A549 (cell line): ENCODE measurements around the gene PROX2. TPM values are rescaled to one million over a fixed set of nuclear protein-coding genes. Genes with fewer than 3 reads are reported as not detected.

Experiments
- ATAC-seq, 2 experiments: fragments of 200-7000 bp in 1 of 2; fragments of >200 bp in 1 of 2; cut with Nextera tagmentation in 1 of 2; cut with Tn5 transposase in 1 of 2; 3 replicates each; pipeline versions ENCODE4 v1.8.0 to v1.9.1; 2018 to 2020; ENCODE audit warnings: mild to moderate bottlenecking in 1 of 2, moderate library complexity in 1 of 2
- CTCF ChIA-PET: fragments of 300-600 bp; sonication (Branson Sonifier 250); formaldehyde crosslinking; extraction: SDS; loops from one replicate; lab custom pipeline; 2021; ENCODE audit warnings: antibody characterized with exemption, inconsistent platforms; lab: Yijun Ruan, JAX
- POLR2A ChIA-PET: fragments of 350-600 bp; formaldehyde crosslinking; extraction: SDS; loops from one replicate; lab custom pipeline; 2021; ENCODE audit warnings: antibody characterized with exemption, inconsistent platforms; lab: Yijun Ruan, JAX
- DNase-seq, 2 experiments: peaks; one replicate each; pipeline versions ENCODE4 v3.0.0 to v3.0.0-alpha.2; 2011 to 2016; ENCODE audit warnings: low read depth in 1 of 2, low spot score in 1 of 2
- FAIRE-seq: peaks from 2 replicates; lab custom pipeline; 2011; peaks lifted over from hg19 to GRCh38; lab: Jason Lieb, UNC
- H3K27ac ChIP-seq, 2 experiments: fragments of >200 bp; sonication (Bioruptor Twin); formaldehyde crosslinking; 3 replicates each; pipeline ENCODE4 v1.5.1; 2016 to 2017
- H3K4me1 ChIP-seq: fragments of >200 bp; sonication (Bioruptor Twin); formaldehyde crosslinking; 3 replicates; pipeline ENCODE4 v1.6.1; 2016
- H3K4me2 ChIP-seq: fragments of >200 bp; sonication (Bioruptor Twin); formaldehyde crosslinking; 3 replicates; pipeline ENCODE4 v1.6.1; 2016
- H3K4me3 ChIP-seq: fragments of >200 bp; sonication (Bioruptor Twin); formaldehyde crosslinking; 3 replicates; pipeline ENCODE4 v1.5.1; 2016
- H3K9me3 ChIP-seq: fragments of >200 bp; sonication (Bioruptor Twin); formaldehyde crosslinking; 3 replicates; pipeline ENCODE4 v1.6.1; 2016
- BHLHE40 ChIP-seq: IDR thresholded peaks from 2 replicates; pipeline ENCODE4 v1.6.1; 2012; ENCODE audit warnings: low read depth, low read length, inconsistent platforms
- CBX2 ChIP-seq: fragments of 200-600 bp; sonication (generic); IDR thresholded peaks from 2 replicates; pipeline ENCODE4 v1.6.1; 2016; ENCODE audit warnings: low read depth, mild to moderate bottlenecking, borderline replicate concordance
- CBX8 ChIP-seq: fragments of 200-600 bp; sonication (generic); IDR thresholded peaks from 2 replicates; pipeline ENCODE4 v1.6.1; 2016
- CHD2 ChIP-seq: fragments of 150-350 bp; IDR thresholded peaks from 2 replicates; pipeline ENCODE4 v1.6.1; 2014; ENCODE audit warnings: low read length; ENCODE audit not compliant: partially characterized antibody
- CHD4 ChIP-seq: fragments of 200-600 bp; sonication (generic); IDR thresholded peaks from 2 replicates; pipeline ENCODE4 v1.6.1; 2016; ENCODE audit warnings: antibody characterized with exemption, mild to moderate bottlenecking, borderline replicate concordance
- FOSB ChIP-seq: fragments of 250-450 bp; sonication (Bioruptor Pico); IDR thresholded peaks from 2 replicates; pipeline ENCODE4 v1.5.0; 2020; ENCODE audit warnings: mild to moderate bottlenecking, moderate library complexity
- FOSL2 ChIP-seq, 2 experiments: fragments of 450-650 bp in 1 of 2; fragments of >200 bp in 1 of 2; sonication (Bioruptor Twin) in 1 of 2; formaldehyde crosslinking; IDR thresholded peaks; 2 replicates each; pipeline versions ENCODE4 v1.5.0 to v1.6.1; 2016 to 2020; ENCODE audit warnings: mild to moderate bottlenecking in 1 of 2, moderate library complexity in 1 of 2
- GATA3 ChIP-seq: IDR thresholded peaks from 2 replicates; pipeline ENCODE4 v1.6.1; 2012; ENCODE audit warnings: borderline replicate concordance
- HDAC2 ChIP-seq: fragments of 200-600 bp; sonication (generic); IDR thresholded peaks from 2 replicates; pipeline ENCODE4 v1.6.1; 2016
- HOXB13 ChIP-seq: fragments of 250-450 bp; sonication (Bioruptor Pico); IDR thresholded peaks from 2 replicates; pipeline ENCODE4 v1.5.0; 2020; ENCODE audit warnings: low read depth, mild to moderate bottlenecking, moderate library complexity
- HOXB5 ChIP-seq: fragments of 250-450 bp; sonication (Bioruptor Pico); IDR thresholded peaks from 2 replicates; pipeline ENCODE4 v1.5.0; 2020; ENCODE audit warnings: mild to moderate bottlenecking, moderate library complexity
- JUN ChIP-seq, 2 experiments: fragments of >200 bp; sonication (Bioruptor Twin); formaldehyde crosslinking; IDR thresholded peaks; 2 replicates in 1 of 2; 3 replicates in 1 of 2; pipeline ENCODE4 v1.6.1; 2016 to 2017
- JUNB ChIP-seq: fragments of >200 bp; sonication (Bioruptor Twin); formaldehyde crosslinking; IDR thresholded peaks from 2 replicates; pipeline ENCODE4 v1.6.1; 2016
- KDM1A ChIP-seq: fragments of 200-600 bp; sonication (generic); IDR thresholded peaks from 2 replicates; pipeline ENCODE4 v1.6.1; 2016; ENCODE audit warnings: low read depth, mild to moderate bottlenecking
- MAFK ChIP-seq: fragments of 450-650 bp; IDR thresholded peaks from 2 replicates; pipeline ENCODE4 v1.6.1; 2014; ENCODE audit not compliant: partially characterized antibody
- NFE2L2 ChIP-seq: fragments of 150-350 bp; conservative IDR thresholded peaks from 2 replicates; pipeline ENCODE4 v1.6.1; 2014; ENCODE audit warnings: low read length
- NR3C1 ChIP-seq: fragments of >200 bp; sonication (Bioruptor Twin); formaldehyde crosslinking; IDR thresholded peaks from 3 replicates; pipeline ENCODE4 v1.6.1; 2017
- PHF8 ChIP-seq: fragments of 200-600 bp; sonication (generic); IDR thresholded peaks from 2 replicates; pipeline ENCODE4 v1.6.1; 2016; ENCODE audit warnings: low read depth, mild to moderate bottlenecking, antibody characterized with exemption, moderate library complexity, borderline replicate concordance
- POLR2A ChIP-seq: IDR thresholded peaks from 2 replicates; pipeline ENCODE4 v1.6.1; 2012; ENCODE audit warnings: mild to moderate bottlenecking, low read length
- RARB ChIP-seq: fragments of 250-450 bp; sonication (Bioruptor Pico); IDR thresholded peaks from 2 replicates; pipeline ENCODE4 v1.8.0; 2021; ENCODE audit warnings: mild to moderate bottlenecking, moderate library complexity
- SREBF2 ChIP-seq: fragments of 450-650 bp; IDR thresholded peaks from 2 replicates; pipeline ENCODE4 v1.6.1; 2014; ENCODE audit warnings: mild to moderate bottlenecking, moderate library complexity
- TFCP2L1 ChIP-seq: fragments of 250-450 bp; sonication (Bioruptor Pico); IDR thresholded peaks from 2 replicates; pipeline ENCODE4 v1.5.0; 2021; ENCODE audit warnings: mild to moderate bottlenecking
- ZNF302 ChIP-seq: fragments of 250-450 bp; sonication (Bioruptor Pico); IDR thresholded peaks from 2 replicates; pipeline ENCODE4 v1.9.0; 2021; ENCODE audit warnings: inconsistent platforms, mild to moderate bottlenecking, moderate library complexity
- WGBS: methylation state at CpG from one replicate; pipeline ENCODE4 v1.1.6; 2017; ENCODE audit errors: missing lambda C conversion rate; 5-methylcytosine and 5-hydroxymethylcytosine counted together
- polyA plus RNA-seq, 4 experiments: library from polyadenylated mRNA; depleted of rRNA in 3 of 4; stranded (reverse); fragments of >200 nt; fragmentation: RNase III in 1 of 4; extraction: RNeasy Plus Mini Kit Qiagen cat#74134 plus additional on column Dnase treatment in 1 of 4; gene quantifications; 2 replicates in 3 of 4; 3 replicates in 1 of 4; pipeline ENCODE4 v1.2.3, GENCODE V29; 2011 to 2017
- TF ChIP-seq, protein P1 (sequence below): IDR thresholded peaks from 2 replicates; pipeline ENCODE4 v1.6.1; 2012
- TF ChIP-seq, protein P2 (sequence below): fragments of 250-450 bp; sonication (Bioruptor Pico); IDR thresholded peaks from 2 replicates; pipeline ENCODE4 v1.5.0; 2020; ENCODE audit warnings: low read depth, mild to moderate bottlenecking, moderate library complexity
- TF ChIP-seq, protein P3 (sequence below): fragments of 450-650 bp; IDR thresholded peaks from 2 replicates; pipeline ENCODE4 v1.6.1; 2014; ENCODE audit warnings: antibody characterized with exemption
- TF ChIP-seq, protein P4 (sequence below): fragments of 200-600 bp; sonication (generic); IDR thresholded peaks from 2 replicates; pipeline ENCODE4 v1.6.1; 2016; ENCODE audit warnings: antibody characterized with exemption, mild to moderate bottlenecking, moderate library complexity

PROX2 gene
- polyA plus RNA-seq, 2 of the 4 experiments (the other 2 are of a cell fraction), result not detected

DNA sequence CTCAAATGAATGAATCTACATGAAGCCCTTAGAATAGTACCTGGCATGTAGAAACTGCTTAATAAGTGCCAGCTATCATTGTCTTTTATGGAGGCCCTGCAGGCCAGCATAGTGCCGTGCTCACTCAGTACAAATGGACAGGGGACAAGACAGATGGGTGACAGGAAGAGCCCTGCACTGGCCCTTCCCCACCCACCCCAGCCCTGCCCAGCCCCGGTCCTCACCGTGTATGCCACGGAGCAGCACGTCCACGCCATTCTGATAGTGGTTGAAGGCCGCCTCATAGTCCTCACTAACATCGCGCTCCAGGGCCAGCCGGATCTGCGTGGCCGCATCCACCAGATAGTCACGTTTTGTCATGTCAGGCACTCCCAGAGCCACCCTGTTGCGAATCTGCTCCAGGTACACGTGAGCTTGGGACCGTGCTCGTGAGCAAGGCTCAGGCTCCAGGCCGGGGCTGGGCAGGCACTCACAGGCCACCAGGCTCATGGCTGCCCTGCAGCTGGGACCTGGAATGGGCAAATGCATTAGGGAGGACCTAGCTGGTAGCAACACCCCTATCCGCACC, 45.2 kb upstream of the PROX2 start:
- no peak for FAIRE-seq
- DNase-seq, result no peak
- POLR2A ChIA-PET, result interaction anchor here (0.5 kb wide), 1 partner anchor 158 kb away, joined by 9 read pairs; no protein-coding TSS in a partner anchor
- TF ChIP-seq, protein P1, sequence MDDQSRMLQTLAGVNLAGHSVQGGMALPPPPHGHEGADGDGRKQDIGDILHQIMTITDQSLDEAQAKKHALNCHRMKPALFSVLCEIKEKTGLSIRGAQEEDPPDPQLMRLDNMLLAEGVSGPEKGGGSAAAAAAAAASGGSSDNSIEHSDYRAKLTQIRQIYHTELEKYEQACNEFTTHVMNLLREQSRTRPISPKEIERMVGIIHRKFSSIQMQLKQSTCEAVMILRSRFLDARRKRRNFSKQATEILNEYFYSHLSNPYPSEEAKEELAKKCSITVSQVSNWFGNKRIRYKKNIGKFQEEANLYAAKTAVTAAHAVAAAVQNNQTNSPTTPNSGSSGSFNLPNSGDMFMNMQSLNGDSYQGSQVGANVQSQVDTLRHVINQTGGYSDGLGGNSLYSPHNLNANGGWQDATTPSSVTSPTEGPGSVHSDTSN, result no peak
- TF ChIP-seq FOSL2 (IDR thresholded peaks at IDR 0.05) (no peak), FOSL2 (CRISPR knock-in tag; IDR thresholded peaks at IDR 0.05) (no peak), CBX8 (no peak), NFE2L2 (no peak), HOXB13 (CRISPR knock-in tag) (no peak), JUN (IDR thresholded peaks at IDR 0.05) (no peak), BHLHE40 (no peak), KDM1A (no peak), CHD4 (no peak), CHD2 (no peak), FOSB (CRISPR knock-in tag) (no peak), HDAC2 (no peak), JUNB (no peak)
- no peaks in the 10 kb centered on the region for H3K9me3 ChIP-seq
- H3K4me1 ChIP-seq, result no peaks in the 10 kb centered on the region
- H3K4me2 ChIP-seq, result no peak overlapping the region
- WGBS, result 94% methylated on average over 17 of the region's 19 CpGs
- CTCF ChIA-PET, result interaction anchor here (0.6 to 5.7 kb wide), 10 partner anchors 13 to 376 kb away, joined by 3 to 30 read pairs (median 4); no protein-coding TSS in a partner anchor
- no peak overlapping the region for H3K27ac ChIP-seq
- no peak overlapping the region for H3K4me3 ChIP-seq
- ATAC-seq, result no peak

DNA sequence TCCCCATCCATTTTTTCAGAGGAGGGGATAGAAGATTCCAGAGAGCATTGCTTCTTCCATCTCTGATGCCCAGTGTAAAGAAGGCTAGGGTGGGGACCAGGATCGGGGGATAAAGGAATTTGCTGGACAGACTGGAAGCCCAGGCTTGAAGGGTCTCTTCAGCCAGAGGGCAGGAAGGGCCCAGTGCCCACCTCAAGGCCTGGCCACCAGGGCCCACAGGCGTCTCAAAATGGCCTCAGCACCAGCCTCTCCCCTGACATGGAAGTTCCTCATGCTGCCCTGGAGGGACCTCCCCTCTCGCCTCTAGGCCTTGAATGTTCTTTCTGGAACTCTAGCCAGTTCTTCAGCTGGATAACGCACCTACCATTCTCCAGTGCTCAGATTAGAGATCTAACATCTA, 44.3 kb upstream of the PROX2 start:
- Histone ChIP-seq H3K4me2 (no peak overlapping the region), H3K4me1 (no peaks in the 10 kb centered on the region), H3K27ac (no peak overlapping the region), H3K9me3 (no peaks in the 10 kb centered on the region), H3K4me3 (no peak overlapping the region)
- no peak for FAIRE-seq
- POLR2A ChIA-PET, result no interaction called here
- 81% methylated on average over 4 of the region's 4 CpGs for WGBS
- no peak for ATAC-seq
- TF ChIP-seq PHF8 (no peak), NR3C1 (no peak), HOXB5 (CRISPR knock-in tag) (no peak), CBX2 (no peak), RARB (no peak), ZNF302 (CRISPR knock-in tag) (no peak)
- TF ChIP-seq, protein P2, sequence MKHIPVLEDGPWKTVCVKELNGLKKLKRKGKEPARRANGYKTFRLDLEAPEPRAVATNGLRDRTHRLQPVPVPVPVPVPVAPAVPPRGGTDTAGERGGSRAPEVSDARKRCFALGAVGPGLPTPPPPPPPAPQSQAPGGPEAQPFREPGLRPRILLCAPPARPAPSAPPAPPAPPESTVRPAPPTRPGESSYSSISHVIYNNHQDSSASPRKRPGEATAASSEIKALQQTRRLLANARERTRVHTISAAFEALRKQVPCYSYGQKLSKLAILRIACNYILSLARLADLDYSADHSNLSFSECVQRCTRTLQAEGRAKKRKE (CRISPR knock-in tag), result no peak
- CTCF ChIA-PET, result interaction anchor here (0.7 to 5.7 kb wide), 6 partner anchors 14 to 169 kb away, joined by 3 to 30 read pairs (median 6); no protein-coding TSS in a partner anchor
- DNase-seq, result no peak

DNA sequence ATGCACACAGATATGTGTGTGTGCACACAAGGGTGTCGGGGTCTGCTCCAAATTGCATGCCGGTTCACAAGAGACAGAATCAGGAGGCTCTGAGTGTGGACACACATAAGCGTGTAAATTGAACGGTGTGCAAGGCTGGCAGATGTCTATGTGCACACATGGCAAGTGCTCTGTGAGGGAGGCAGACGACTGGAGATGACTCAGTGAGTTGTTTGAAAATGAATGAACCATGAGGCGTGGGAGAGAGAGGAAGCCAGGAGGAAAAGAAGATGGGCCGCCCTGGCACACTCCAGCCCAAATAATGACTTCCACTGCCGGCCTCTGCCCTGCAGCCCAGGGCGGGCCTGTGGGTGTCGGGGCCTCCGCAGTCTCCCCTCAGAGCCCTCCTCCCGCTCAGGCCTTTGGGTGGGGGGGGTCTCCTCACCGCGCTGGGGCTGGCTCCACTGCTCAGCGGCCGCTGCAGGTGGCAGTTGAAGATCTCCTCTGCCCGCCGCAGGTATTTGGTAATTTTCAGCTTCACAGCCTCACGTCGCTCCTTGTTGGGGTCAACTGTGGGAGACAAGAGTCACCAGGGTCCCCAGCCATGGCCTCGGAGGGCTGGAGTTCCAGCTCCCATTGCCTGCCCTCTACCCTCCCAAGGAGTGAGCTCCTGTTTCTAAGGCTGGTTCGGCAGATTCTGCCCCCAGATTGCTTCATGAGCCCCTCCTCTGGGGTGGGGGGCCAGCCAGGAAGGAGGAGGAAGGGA, 43.6 kb upstream of the PROX2 start:
- H3K9me3 ChIP-seq, result no peaks in the 10 kb centered on the region
- ChIA-PET POLR2A (no interaction called here), CTCF (interaction anchor here (0.9 to 5.7 kb wide), 5 partner anchors 15 to 570 kb away, joined by 3 to 30 read pairs (median 3); no protein-coding TSS in a partner anchor)
- no peak overlapping the region for H3K4me3 ChIP-seq
- no peak for FAIRE-seq
- no peak overlapping the region for H3K27ac ChIP-seq
- WGBS, result 80% methylated on average over 22 of the region's 22 CpGs
- H3K4me2 ChIP-seq, result no peak overlapping the region
- ATAC-seq, result no peak
- no peak for DNase-seq
- H3K4me1 ChIP-seq, result no peaks in the 10 kb centered on the region
- TF ChIP-seq SREBF2 (no peak), MAFK (no peak), GATA3 (no peak), JUNB (no peak), RARB (no peak), TFCP2L1 (CRISPR knock-in tag) (no peak), POLR2A (no peak), PHF8 (no peak)
- TF ChIP-seq, protein P3, sequence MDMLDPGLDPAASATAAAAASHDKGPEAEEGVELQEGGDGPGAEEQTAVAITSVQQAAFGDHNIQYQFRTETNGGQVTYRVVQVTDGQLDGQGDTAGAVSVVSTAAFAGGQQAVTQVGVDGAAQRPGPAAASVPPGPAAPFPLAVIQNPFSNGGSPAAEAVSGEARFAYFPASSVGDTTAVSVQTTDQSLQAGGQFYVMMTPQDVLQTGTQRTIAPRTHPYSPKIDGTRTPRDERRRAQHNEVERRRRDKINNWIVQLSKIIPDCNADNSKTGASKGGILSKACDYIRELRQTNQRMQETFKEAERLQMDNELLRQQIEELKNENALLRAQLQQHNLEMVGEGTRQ, result no peak
- TF ChIP-seq, protein P1, result no peak
- TF ChIP-seq, protein P4, sequence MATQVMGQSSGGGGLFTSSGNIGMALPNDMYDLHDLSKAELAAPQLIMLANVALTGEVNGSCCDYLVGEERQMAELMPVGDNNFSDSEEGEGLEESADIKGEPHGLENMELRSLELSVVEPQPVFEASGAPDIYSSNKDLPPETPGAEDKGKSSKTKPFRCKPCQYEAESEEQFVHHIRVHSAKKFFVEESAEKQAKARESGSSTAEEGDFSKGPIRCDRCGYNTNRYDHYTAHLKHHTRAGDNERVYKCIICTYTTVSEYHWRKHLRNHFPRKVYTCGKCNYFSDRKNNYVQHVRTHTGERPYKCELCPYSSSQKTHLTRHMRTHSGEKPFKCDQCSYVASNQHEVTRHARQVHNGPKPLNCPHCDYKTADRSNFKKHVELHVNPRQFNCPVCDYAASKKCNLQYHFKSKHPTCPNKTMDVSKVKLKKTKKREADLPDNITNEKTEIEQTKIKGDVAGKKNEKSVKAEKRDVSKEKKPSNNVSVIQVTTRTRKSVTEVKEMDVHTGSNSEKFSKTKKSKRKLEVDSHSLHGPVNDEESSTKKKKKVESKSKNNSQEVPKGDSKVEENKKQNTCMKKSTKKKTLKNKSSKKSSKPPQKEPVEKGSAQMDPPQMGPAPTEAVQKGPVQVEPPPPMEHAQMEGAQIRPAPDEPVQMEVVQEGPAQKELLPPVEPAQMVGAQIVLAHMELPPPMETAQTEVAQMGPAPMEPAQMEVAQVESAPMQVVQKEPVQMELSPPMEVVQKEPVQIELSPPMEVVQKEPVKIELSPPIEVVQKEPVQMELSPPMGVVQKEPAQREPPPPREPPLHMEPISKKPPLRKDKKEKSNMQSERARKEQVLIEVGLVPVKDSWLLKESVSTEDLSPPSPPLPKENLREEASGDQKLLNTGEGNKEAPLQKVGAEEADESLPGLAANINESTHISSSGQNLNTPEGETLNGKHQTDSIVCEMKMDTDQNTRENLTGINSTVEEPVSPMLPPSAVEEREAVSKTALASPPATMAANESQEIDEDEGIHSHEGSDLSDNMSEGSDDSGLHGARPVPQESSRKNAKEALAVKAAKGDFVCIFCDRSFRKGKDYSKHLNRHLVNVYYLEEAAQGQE, result no peak
